Epithelial cell of proximal tubule (primary cell): Measurements from ENCODE around the gene PSMB1. TPM values are rescaled to one million over a fixed set of nuclear protein-coding genes. Genes with fewer than 3 reads are reported as not detected.
"Not testable (repeated sequence)": the region's sequence is repeated elsewhere in the genome, so short reads cannot be mapped to it uniquely, and the experiment has no call there.

Experiments
- DNase-seq: peaks from one replicate; pipeline ENCODE4 v3.0.0-alpha.2; 2011; ENCODE audit warnings: low read depth
- H3K4me3 ChIP-seq: 2 replicates; pipeline ENCODE4 v1.5.1; 2011; ENCODE audit warnings: low read depth, mild to moderate bottlenecking, low read length
- total RNA-seq: library from RNA; depleted of rRNA; stranded (reverse); fragments of >200 nt; gene quantifications from 2 replicates; pipeline ENCODE4 v1.2.3, GENCODE V29; 2015
- TF ChIP-seq, protein P1 (sequence below): conservative IDR thresholded peaks from 2 replicates; pipeline ENCODE4 v1.5.1; 2012; ENCODE audit warnings: low read depth, mild to moderate bottlenecking, low read length

The PSMB1 gene
- total RNA-seq, 1 donor from 2014 or later, result 282 TPM

DNA sequence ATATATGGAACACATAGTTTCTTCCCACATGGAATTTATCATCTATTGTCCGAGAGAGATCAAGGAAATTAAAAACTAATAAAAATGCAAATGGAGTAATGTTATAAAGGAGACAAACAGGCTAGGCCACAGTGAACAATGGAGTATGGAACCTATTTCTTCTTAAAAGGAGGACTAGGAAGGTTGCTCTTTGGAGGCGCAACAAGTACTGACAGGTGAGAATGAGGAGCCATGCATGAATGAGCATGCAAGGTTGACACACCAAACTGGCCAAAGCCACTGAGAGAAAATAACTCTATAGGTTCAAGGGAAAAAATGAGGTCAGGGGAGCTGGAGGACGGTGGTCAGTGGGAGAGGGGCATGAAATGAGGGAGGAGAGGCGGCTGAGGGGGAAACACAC, 40.9 kb downstream of the PSMB1 start:
- H3K4me3 ChIP-seq, result no peak overlapping the region
- DNase-seq, result no peak
- TF ChIP-seq, protein P1, sequence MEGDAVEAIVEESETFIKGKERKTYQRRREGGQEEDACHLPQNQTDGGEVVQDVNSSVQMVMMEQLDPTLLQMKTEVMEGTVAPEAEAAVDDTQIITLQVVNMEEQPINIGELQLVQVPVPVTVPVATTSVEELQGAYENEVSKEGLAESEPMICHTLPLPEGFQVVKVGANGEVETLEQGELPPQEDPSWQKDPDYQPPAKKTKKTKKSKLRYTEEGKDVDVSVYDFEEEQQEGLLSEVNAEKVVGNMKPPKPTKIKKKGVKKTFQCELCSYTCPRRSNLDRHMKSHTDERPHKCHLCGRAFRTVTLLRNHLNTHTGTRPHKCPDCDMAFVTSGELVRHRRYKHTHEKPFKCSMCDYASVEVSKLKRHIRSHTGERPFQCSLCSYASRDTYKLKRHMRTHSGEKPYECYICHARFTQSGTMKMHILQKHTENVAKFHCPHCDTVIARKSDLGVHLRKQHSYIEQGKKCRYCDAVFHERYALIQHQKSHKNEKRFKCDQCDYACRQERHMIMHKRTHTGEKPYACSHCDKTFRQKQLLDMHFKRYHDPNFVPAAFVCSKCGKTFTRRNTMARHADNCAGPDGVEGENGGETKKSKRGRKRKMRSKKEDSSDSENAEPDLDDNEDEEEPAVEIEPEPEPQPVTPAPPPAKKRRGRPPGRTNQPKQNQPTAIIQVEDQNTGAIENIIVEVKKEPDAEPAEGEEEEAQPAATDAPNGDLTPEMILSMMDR, result no peak

DNA sequence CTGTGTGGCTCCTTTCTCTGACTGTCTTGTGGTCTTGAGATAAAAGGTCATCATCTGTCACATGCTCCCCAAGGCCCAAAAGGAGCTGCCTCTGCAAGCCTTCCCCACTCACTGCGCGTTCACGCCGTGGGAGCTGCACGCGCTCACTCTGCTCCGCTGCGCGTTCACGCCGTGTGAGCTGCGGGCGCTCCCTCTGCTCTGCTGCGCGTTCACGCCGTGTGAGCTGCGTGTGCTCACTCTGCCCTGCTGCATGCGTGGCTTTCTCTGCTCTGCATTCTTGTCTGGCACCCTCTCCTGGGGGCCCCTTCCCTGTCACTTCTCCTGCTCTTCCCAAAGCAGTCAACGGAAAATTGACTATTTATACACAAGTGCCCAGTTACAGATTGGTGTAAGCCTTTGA, 42.5 kb downstream of the PSMB1 start:
- DNase-seq, result no peak
- no peak overlapping the region for H3K4me3 ChIP-seq
- TF ChIP-seq, protein P1, result no peak

DNA sequence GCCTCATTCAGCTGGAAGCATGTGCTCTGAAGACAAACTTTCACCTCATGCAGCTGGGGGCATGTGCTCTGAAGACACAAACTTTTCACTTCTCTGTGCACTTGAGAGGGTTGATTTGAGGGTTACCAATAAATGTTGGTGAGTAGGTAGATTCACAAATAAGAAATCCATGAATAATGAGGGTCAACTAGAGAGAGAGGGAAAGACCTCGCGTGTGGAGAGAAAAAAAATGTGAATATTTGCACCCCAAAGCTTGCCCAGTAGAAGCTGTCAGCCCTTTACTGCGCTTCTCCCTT, 43.4 kb downstream of the PSMB1 start:
- H3K4me3 ChIP-seq, result no peak overlapping the region
- TF ChIP-seq, protein P1, result no peak
- no peak for DNase-seq

DNA sequence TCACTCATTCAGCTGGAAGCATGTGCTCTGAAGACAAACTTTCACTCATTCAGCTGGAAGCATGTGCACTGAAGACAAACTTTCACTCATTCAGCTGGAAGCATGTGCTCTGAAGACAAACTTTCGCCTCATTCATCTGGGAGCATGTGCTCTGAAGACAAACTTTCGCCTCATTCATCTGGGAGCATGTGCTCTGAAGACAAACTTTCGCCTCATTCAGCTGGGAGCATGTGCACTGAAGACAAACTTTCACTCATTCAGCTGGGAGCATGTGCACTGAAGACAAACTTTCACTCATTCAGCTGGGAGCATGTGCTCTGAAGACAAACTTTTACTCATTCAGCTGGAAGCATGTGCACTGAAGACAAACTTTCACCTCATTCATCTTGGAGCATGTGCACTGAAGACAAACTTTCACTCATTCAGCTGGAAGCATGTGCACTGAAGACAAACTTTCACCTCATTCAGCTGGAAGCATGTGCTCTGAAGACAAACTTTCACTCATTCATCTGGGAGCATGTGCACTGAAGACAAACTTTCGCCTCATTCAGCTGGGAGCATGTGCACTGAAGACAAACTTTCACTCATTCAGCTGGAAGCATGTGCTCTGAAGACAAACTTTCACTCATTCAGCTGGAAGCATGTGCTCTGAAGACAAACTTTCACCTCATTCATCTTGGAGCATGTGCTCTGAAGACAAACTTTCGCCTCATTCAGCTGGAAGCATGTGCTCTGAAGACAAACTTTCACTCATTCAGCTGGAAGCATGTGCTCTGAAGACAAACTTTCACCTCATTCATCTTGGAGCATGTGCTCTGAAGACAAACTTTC, 44.0 kb downstream of the PSMB1 start:
- not testable (repeated sequence) for DNase-seq, H3K4me3 ChIP-seq

DNA sequence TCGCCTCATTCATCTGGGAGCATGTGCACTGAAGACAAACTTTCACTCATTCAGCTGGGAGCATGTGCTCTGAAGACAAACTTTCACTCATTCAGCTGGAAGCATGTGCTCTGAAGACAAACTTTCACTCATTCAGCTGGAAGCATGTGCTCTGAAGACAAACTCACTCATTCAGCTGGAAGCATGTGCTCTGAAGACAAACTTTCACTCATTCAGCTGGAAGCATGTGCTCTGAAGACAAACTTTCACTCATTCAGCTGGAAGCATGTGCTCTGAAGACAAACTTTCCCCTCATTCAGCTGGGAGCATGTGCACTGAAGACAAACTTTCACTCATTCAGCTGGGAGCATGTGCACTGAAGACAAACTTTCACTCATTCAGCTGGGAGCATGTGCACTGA, 44.8 kb downstream of the PSMB1 start:
- not testable (repeated sequence) for H3K4me3 ChIP-seq, DNase-seq

DNA sequence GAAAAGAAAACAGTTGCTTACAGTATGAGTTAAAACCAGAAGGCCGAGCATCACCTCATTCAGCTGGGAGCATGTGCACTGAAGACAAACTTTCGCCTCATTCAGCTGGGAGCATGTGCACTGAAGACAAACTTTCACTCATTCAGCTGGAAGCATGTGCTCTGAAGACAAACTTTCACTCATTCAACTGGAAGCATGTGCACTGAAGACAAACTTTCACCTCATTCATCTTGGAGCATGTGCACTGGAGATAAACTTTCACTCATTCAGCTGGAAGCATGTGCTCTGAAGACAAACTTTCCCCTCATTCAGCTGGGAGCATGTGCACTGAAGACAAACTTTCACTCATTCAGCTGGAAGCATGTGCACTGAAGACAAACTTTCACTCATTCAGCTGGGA, 45.4 kb downstream of the PSMB1 start:
- H3K4me3 ChIP-seq, DNase-seq: not testable (repeated sequence)

DNA sequence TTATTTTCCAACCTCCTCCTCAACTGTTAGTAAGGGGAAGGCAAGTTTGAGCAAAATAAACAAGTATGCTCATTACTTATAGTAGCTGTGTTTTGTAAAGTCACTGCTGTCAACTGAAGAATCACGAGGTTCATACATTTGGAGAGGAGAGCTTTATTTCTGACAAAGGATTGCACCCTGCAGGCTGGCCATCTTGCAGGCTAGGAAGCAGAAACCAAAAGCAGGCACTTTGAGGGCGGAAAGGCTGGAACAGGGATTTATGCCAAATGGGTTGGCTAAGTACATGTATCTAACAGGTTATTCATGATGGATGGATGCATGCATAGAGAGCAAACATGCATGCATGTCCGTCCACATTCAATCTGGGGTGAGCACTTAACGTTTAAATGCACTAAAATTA, 46.7 kb downstream of the PSMB1 start:
- TF ChIP-seq, protein P1, result no peak
- H3K4me3 ChIP-seq, result no peak overlapping the region
- no peak for DNase-seq

DNA sequence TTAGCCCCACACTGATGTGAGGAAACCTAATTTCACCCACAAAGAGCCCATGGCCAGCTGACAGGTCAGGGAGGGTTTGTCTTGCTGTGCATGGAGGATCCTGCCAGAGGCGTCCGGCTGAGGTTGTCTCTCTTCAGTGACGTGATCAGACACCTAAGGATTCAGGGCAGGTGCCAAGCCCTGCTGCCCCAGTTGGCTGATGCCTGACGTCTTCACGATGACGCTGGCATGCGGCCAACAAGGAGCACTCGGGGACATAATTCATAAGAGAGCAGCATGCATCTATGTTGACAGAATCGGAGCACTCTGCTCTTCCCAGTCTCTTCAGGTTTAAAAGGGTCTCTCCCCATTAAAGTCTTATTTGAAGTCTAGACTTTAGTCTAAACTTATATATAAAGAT, 47.8 kb downstream of the PSMB1 start:
- no peak for DNase-seq
- TF ChIP-seq, protein P1, result no peak
- no peak overlapping the region for H3K4me3 ChIP-seq

DNA sequence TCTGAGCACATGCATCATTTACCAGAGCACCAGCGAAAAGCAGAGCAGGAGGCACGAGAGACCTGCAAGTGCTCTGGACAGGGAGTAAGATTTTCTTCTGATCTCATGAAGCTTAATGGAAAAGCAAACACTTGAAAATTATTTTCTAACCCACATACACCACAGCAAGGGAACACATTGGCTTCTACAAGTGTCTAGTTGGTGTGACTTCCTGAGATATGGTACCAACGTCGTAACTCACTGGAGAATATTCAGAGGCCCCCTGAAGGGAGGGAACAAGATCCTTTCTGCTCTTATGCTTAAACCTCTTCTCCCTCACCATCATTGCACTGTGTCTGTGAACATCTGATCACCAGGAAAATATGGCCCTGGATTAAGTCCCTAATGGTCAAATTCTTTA, 48.6 kb downstream of the PSMB1 start:
- TF ChIP-seq, protein P1, result no peak
- no peak overlapping the region for H3K4me3 ChIP-seq
- DNase-seq, result no peak
